ENCODE measurements around the gene PIK3CD.

PIK3CD gene

DNA sequence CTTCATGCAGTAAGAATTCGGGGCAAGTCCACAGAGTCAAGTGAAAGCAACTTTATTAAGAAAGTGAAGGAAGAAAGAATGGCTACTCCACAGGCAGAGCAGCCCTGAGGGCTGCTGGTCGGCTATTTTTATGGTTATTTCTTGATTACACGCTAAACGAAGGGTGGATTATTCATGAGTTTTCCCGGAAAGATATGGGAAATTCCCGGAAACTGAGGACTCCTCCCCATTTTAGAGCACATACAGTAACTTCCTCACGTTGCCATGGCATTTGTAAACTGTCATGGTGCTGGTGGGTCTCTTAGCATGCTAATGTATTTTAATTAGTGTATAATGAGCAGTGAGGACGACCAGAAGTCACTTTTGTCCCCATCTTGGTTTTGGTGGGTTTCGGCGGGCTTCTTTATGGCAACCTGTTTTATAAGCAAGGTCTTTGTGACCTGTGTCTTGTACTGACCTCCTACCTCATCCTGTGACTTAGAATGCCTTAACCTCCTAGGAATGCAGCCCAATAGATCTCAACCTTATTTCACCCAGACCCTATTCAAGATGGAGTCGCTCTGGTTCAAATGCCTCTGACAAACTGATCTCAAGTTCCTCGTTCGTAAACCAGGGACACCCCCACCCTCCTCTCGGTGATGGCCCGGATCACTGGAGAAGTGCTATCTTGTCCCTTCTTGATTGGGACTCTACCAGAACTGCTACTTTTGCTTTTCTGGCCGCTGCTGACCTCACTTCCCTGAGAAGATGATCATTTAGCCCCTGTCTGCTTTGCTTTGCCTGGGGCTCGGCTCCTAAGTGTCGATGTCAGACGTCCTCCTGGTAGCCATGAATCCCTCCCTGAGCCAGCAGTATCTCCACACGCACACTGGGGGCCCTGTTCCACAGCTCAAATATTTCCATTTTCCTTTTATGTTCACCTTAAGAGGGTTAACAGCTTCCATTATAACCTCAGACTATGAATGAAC, 123.5 kb downstream of the PIK3CD start:
- DNase-seq (ENCODE audit: low read depth): no peak

DNA sequence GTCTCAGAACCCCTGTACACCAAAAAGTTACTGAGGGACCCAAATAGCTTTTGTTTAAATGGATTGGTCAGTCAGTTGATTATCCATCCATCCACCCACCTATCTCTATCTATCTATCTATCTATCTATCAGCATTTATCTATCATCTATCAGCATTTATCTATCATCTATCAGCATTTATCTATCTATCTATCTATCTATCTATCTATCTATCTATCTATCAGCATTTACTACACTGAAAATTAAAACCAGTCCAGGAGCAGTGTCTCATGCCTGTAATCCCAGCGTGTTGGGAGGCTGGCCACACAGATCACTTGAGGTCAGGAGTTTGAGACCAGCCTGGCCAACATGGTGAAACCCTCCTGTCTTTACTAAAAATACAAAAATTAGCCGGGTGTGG, 125.2 kb downstream of the PIK3CD start:
- DNase-seq (ENCODE audit: low read depth): no peak
